ENCODE data around the gene NUDT4.

DNA sequence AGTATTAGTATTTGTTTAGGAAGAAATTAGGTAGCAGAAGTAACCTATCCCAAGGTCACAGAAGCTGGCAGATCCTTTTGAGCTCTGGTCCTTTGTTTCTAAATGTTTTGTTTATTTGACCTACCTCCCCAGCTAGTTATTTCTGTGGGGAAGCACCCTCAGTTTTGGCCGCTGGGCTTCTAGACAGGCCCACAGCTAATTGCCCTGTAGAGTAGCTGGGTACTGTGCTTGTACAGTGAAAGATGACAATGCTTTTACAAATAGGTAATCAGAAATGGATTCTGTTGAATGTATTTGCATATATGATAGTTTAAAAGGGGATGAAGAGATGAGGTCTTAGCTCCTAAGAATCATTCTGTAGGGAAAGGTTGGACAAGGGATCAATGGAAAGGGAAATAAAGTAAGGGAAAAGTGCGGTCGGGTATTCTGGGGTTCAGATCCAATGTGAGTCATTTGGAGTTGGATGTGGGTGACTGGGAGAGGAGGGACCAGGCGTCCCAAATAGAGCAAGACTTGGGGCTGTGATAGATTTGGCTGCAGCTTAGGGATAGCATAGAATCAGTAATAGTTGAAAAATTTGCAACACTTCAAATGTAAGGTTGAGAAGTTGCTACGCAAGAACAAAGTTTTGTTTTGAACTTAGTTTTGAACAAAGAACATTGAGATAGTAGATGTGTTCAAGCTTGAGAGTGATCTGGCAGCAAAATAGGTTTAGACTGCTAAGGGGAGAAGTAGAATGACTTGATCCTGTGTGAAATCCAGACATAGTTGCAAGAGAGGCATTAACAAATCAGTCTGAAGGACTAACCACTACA is 3.6 kb downstream of the NUDT4 start:
- no peak for TF ChIP-seq CTCF (IDR thresholded peaks at IDR 0.05; ENCODE audit: insufficient read depth, low read length)
- TF ChIP-seq REST (IDR thresholded peaks at IDR 0.05; ENCODE audit: insufficient replicate concordance, low read depth), result no peak
- TF ChIP-seq POLR2AphosphoS5 (IDR thresholded peaks at IDR 0.05; ENCODE audit: low read depth), result no peak
- no peak for TF ChIP-seq SPI1 (IDR thresholded peaks at IDR 0.05; ENCODE audit: borderline replicate concordance, low read depth)
